PC-3 (cell line): ENCODE data around the gene TWIST2.

Experiments used
- CTCF ChIP-seq: fragments of 300-600 bp; sonication (generic); conservative IDR thresholded peaks from 2 replicates; pipeline ENCODE4 v1.5.1; 2017; ENCODE audit warnings: antibody characterized with exemption, low read depth, mild to moderate bottlenecking, low read length
- EZH2phosphoT487 ChIP-seq: fragments of 300-600 bp; sonication (generic); IDR thresholded peaks from 2 replicates; pipeline ENCODE4 v1.6.1; 2018; ENCODE audit warnings: mild to moderate bottlenecking, antibody characterized with exemption, low read length, borderline replicate concordance

- TF ChIP-seq CTCF, result no peak
- TF ChIP-seq EZH2phosphoT487, result no peak
These were observed 22.4 kb downstream of the TWIST2 start for GRCh38 chr2:238870261-238870660.
